GM10266 (cell line): ENCODE measurements around the gene DCD.
"Not testable (repeated sequence)": the region's sequence is repeated elsewhere in the genome, so short reads cannot be mapped to it uniquely, and the experiment has no call there.

Source experiments
- DNase-seq: peaks from one replicate; pipeline ENCODE4 v3.0.0; 2012; ENCODE audit errors: extremely low spot score
- CTCF ChIP-seq: IDR thresholded peaks from 2 replicates; pipeline ENCODE4 v1.5.1; 2012; ENCODE audit warnings: mild to moderate bottlenecking, low read depth; ENCODE audit not compliant: control insufficient read depth, insufficient read depth; ENCODE audit errors: missing control alignments

The DCD gene

GRCh38 chr12:54650889-54651288 lies 2.7 kb upstream of the DCD start:
- no peak for TF ChIP-seq CTCF
- no peak for DNase-seq

GRCh38 chr12:54650409-54650808 lies 2.2 kb upstream of the DCD start:
- no peak for DNase-seq

GRCh38 chr12:54649825-54650224 lies 1.7 kb upstream of the DCD start:
- TF ChIP-seq CTCF, result no peak
- no peak for DNase-seq

More at GRCh38 chr12:54650409-54650808, 2.2 kb upstream of the DCD start:
- no peak for TF ChIP-seq CTCF

GRCh38 chr12:54641554-54641953 lies 6.6 kb downstream of the DCD start:
- TF ChIP-seq CTCF, result no peak
- DNase-seq, result no peak

- no peak for DNase-seq
- no peak for TF ChIP-seq CTCF
Measured at GRCh38 chr12:54641089-54641488, 7.1 kb downstream of the DCD start.

GRCh38 chr12:54639112-54639511 lies 9.1 kb downstream of the DCD start:
- DNase-seq, result not testable (repeated sequence)

GRCh38 chr12:54634795-54635194 lies 13.4 kb downstream of the DCD start, which contains the start of gene LACRT:
Gene LACRT, minus strand, starts transcription at chr12:54634895. Its CDS starts 54 bp downstream, at chr12:54634841.
- TF ChIP-seq CTCF, result no peak
- DNase-seq, result no peak
